IPS-15b (cell line): ENCODE results near the gene CELSR3.

ENCODE experiments used
- H3K27me3 ChIP-seq: one replicate; pipeline ENCODE4 v1.6.1; 2013; ENCODE audit warnings: low read length; ENCODE audit not compliant: control insufficient read depth, insufficient read depth
- H3K36me3 ChIP-seq: one replicate; pipeline ENCODE4 v1.6.1; 2013; ENCODE audit warnings: low read length; ENCODE audit not compliant: control insufficient read depth, insufficient read depth
- H3K4me1 ChIP-seq: one replicate; pipeline ENCODE4 v1.6.1; 2013; ENCODE audit warnings: mild to moderate bottlenecking, low read length; ENCODE audit not compliant: control insufficient read depth, insufficient read depth
- H3K4me3 ChIP-seq: one replicate; pipeline ENCODE4 v1.5.1; 2013; ENCODE audit warnings: low read depth, low read length
- H3K9ac ChIP-seq: one replicate; pipeline ENCODE4 v1.6.1; 2013; ENCODE audit warnings: low read depth, mild to moderate bottlenecking, low read length
- H3K9me3 ChIP-seq: one replicate; pipeline ENCODE4 v1.6.1; 2013; ENCODE audit warnings: mild to moderate bottlenecking, low read length; ENCODE audit not compliant: control insufficient read depth, insufficient read depth

CELSR3 gene

DNA sequence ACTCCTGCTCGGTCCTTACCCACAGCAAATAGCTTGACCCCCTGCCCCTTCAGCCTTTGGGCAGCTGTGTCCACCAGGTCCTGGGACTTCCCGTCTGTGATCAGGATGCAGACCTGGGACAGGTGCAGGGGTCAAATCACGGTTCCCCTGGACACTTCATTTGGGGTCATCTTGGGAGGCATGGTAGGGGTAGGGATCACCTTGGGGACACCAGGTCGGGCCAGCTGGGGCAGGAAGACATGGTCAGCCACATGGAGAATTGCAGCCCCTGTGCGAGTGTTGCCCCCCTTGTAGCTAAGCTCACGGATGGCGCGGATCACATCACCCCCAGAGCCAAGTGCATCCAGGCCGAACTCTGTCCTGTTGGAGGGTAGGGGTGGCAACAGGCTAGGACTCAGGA lies 69.3 kb downstream of the CELSR3 start:
- Histone ChIP-seq H3K9me3 (no peaks in the 10 kb centered on the region), H3K4me1 (peaks cover 9% of the 10 kb centered on the region), H3K36me3 (peaks cover 54% of the 10 kb centered on the region), H3K27me3 (no peaks in the 10 kb centered on the region), H3K4me3 (no peak overlapping the region), H3K9ac (no peak overlapping the region)

DNA sequence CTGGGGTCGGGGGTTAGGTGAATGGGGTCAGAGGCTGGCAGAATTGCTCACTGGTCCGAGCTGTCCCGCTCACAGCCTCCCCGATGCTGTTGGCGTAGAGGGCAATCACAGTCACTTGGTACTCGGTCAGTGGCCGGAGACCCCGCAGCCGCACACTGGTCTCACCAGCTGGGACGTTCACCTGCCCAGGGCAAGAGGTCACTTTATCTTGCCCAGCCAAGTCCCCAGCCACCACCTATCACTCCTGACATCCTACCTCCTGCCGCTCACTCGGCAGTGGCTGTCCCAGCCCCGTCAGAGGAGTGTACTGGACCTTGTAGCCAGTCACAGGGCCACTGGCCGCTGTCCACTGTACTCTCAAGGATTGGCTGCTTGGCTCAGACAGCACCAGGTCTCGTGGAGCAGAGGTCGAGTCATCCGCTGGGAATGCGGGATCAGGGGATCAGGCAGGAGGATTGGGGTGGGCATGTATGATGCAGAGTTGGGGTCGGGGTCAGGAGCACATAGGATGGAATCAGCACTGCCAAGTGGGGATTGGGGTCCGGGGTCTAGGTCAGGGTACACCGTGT lies 70.1 kb downstream of the CELSR3 start:
- peaks cover 53% of the 10 kb centered on the region for H3K36me3 ChIP-seq
- no peaks in the 10 kb centered on the region for H3K9me3 ChIP-seq
- H3K27me3 ChIP-seq = no peaks in the 10 kb centered on the region
- H3K9ac ChIP-seq = no peak overlapping the region
- H3K4me1 ChIP-seq = peaks cover 9% of the 10 kb centered on the region
- no peak overlapping the region for H3K4me3 ChIP-seq

DNA sequence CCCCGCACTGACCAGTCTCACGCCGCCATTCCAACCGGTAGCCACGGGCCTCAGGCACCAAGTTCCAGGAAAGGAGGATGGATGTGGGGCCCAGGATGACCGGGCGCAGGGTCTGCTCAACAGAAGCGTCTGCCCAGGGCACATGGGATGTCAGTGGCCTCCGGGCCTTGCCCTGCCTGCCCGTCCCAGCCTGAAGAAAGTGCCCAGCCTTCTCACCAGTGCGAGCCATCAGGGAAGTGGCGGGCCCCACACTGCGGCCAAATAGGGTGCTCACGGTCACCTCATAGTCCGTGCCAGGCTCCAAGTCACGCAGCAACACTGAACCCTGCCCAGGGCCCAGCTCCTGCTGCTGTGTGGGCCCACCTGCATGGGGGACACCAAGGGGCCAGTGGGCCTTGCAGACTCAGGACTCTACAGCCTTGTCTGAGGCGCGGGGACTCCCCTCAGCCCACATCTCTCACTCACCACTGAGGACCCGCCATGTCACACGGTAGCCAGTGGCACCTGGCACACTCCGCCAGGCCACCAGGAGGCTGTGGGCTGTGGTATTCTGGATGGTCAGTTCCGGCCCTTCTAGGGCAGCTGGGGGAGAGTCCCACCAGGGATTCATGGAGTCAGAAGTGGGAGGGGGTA lies 70.7 kb downstream of the CELSR3 start:
- Histone ChIP-seq H3K4me3 (no peak overlapping the region), H3K36me3 (peaks cover 57% of the 10 kb centered on the region), H3K4me1 (peaks cover 9% of the 10 kb centered on the region), H3K9me3 (no peaks in the 10 kb centered on the region), H3K9ac (no peak overlapping the region), H3K27me3 (no peaks in the 10 kb centered on the region)

DNA sequence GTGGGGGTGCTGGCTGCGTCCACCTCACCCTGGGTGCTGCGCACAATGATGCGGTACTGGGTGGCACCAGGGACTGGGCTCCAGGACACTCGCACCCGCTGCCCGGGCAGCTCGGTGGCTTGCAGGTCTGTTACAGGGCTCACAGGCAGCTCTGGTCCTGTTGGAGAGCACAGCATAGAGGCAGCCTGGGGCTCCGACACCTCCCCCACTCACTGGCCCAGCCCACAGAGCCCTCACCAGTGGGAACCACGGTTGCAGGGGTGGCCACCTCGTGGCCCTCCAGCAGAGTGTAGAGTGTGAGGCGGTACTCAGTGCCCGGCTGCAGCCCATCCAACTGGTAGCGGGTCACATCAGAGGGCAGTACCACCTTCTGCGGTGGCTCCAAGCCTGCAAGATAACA lies 71.2 kb downstream of the CELSR3 start:
- Histone ChIP-seq H3K9me3 (no peaks in the 10 kb centered on the region), H3K4me3 (no peak overlapping the region), H3K27me3 (no peaks in the 10 kb centered on the region), H3K9ac (no peak overlapping the region), H3K36me3 (peaks cover 62% of the 10 kb centered on the region), H3K4me1 (peaks cover 9% of the 10 kb centered on the region)

DNA sequence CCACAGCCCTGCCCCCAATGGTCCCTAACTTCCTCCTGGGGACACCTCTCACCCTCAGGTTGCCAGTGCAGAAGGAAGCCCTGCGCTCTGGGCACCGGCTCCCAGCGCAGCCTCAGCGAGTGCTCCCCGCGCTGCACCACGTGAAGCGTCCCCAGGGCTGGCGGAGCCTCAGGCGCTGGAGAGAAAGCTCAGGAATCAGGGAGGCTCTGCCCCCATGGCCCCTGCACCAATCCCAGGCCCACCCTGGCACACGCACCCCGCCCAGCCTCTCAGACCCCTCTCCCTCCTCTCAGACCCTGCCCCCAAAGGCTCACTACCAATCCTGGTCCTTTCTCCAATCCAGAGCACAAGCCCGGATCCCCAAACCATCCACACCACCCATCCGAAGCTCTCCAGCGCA lies 74.5 kb downstream of the CELSR3 start:
- Histone ChIP-seq H3K27me3 (no peaks in the 10 kb centered on the region), H3K36me3 (peaks cover 78% of the 10 kb centered on the region), H3K9ac (no peak overlapping the region)

DNA sequence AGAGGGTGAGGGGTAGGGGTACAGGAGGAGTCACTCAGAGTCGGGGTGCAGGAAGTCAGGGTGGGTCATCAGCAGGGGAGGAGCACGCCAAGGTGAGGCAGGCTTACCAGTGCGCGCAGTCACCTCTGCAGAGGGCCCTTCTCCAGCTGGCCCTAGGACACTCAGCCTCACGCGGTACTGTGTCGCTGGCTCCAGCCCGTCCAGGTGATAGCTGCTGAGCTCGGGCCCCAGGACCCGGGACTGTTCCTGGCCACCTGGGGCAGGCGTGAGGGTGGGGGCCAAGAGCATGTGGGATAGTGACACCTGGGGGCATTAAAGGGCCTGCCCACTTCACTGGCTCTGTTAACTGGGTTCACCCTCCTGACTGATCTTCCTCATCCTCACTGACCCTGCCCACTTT lies 75.0 kb downstream of the CELSR3 start:
- Histone ChIP-seq H3K9ac (no peak overlapping the region), H3K9me3 (no peaks in the 10 kb centered on the region), H3K4me3 (no peak overlapping the region), H3K27me3 (no peaks in the 10 kb centered on the region), H3K4me1 (no peaks in the 10 kb centered on the region), H3K36me3 (peaks cover 78% of the 10 kb centered on the region)

More for the DNA sequence above, 74.5 kb downstream of the CELSR3 start:
- Histone ChIP-seq H3K9me3 (no peaks in the 10 kb centered on the region), H3K4me1 (no peaks in the 10 kb centered on the region), H3K4me3 (no peak overlapping the region)
